ENCODE results near the gene KLF1.
"Not testable (repeated sequence)": the region's sequence is repeated elsewhere in the genome, so short reads cannot be mapped to it uniquely, and the experiment has no call there.

DNA sequence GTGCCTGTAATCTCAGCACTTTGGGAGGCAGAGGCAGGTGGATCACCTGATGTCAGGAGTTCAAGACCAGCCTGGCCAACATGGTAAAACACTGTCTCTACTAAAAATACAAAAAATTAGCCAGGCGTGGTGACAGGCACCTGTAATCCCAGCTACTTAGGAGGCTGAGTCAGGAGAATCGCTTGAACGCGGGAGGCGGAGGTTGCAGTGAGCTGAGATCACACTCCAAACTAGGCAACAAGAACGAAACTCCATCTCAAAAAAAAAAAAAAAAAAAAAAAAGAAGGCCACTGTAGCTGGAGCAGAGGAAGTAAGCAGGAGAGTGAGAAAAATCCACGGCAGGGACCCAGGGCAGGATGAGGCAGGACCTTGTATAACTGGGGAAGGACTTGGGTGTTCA is 40.4 kb downstream of the KLF1 start:
- TF ChIP-seq, protein P1, sequence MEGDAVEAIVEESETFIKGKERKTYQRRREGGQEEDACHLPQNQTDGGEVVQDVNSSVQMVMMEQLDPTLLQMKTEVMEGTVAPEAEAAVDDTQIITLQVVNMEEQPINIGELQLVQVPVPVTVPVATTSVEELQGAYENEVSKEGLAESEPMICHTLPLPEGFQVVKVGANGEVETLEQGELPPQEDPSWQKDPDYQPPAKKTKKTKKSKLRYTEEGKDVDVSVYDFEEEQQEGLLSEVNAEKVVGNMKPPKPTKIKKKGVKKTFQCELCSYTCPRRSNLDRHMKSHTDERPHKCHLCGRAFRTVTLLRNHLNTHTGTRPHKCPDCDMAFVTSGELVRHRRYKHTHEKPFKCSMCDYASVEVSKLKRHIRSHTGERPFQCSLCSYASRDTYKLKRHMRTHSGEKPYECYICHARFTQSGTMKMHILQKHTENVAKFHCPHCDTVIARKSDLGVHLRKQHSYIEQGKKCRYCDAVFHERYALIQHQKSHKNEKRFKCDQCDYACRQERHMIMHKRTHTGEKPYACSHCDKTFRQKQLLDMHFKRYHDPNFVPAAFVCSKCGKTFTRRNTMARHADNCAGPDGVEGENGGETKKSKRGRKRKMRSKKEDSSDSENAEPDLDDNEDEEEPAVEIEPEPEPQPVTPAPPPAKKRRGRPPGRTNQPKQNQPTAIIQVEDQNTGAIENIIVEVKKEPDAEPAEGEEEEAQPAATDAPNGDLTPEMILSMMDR (IDR thresholded peaks at IDR 0.05) = not testable (repeated sequence)
- TF ChIP-seq ZFX (IDR thresholded peaks at IDR 0.05; ENCODE audit: borderline replicate concordance) = not testable (repeated sequence)
